ENCODE measurements around the gene MERTK. TPM values are rescaled to one million over a fixed set of nuclear protein-coding genes. Genes with fewer than 3 reads are reported as not detected.
"Not testable (repeated sequence)": the region's sequence is repeated elsewhere in the genome, so short reads cannot be mapped to it uniquely, and the experiment has no call there.

The MERTK gene
- total and polyA plus RNA-seq, 2 of the 8 experiments (the other 6 are each of a cell fraction or from before 2014, with no cell fraction given) = 6.5 to 7.0 TPM

- TF ChIP-seq SAP30 (IDR thresholded peaks at IDR 0.05; ENCODE audit: insufficient read depth, insufficient replicate concordance, low read length) = no peak
Measured at GRCh38 chr2:111932841-111933291, 34.5 kb downstream of the MERTK start (continued).

- H4K8ac ChIP-seq (ENCODE audit: extremely low read depth, insufficient read depth, low read length); H3K18ac ChIP-seq (ENCODE audit: extremely low read depth, low read length); H3K9me3 ChIP-seq (ENCODE audit: insufficient read depth in 2 of 2, low read depth in 1 of 2, low read length in 1 of 2); CTCF ChIA-PET (ENCODE audit: partially characterized antibody); H2BK15ac ChIP-seq (ENCODE audit: low read length); H2AFZ ChIP-seq (ENCODE audit: low read length); H3K56ac ChIP-seq (replicated peaks; ENCODE audit: insufficient read length, low read depth, low read length); H3K23ac ChIP-seq (ENCODE audit: insufficient read length); H4K20me1 ChIP-seq (replicated peaks in 1 of 2; ENCODE audit: control insufficient read depth in 1 of 2, insufficient read depth in 2 of 2, low read length in 2 of 2); H3K27me3 ChIP-seq (replicated peaks in 1 of 4; ENCODE audit: control insufficient read depth in 3 of 4, extremely low read depth in 1 of 4, insufficient read depth in 3 of 4, low read length in 3 of 4); H3K4ac ChIP-seq (replicated peaks; ENCODE audit: insufficient read length, low read depth, low read length); H2BK5ac ChIP-seq (ENCODE audit: low read depth, low read length); DNase-seq (ENCODE audit: low read depth in 1 of 2, low spot score in 2 of 2); H3K4me2 ChIP-seq (ENCODE audit: insufficient read depth in 1 of 2, low read depth in 2 of 2, low read length in 2 of 2); H2BK12ac ChIP-seq (ENCODE audit: low read depth, low read length); H3K4me1 ChIP-seq (replicated peaks in 1 of 4; ENCODE audit: control insufficient read depth in 3 of 4, insufficient read depth in 4 of 4, low read length in 3 of 4); FAIRE-seq; H4K5ac ChIP-seq (ENCODE audit: insufficient read length, low read depth, low read length); H2BK20ac ChIP-seq (ENCODE audit: low read length); H3K36me3 ChIP-seq (ENCODE audit: control insufficient read depth in 2 of 4, insufficient read depth in 4 of 4, low read length in 3 of 4); H4K91ac ChIP-seq (replicated peaks; ENCODE audit: insufficient read length, low read length); H3K79me2 ChIP-seq (ENCODE audit: control insufficient read depth in 1 of 2, insufficient read depth in 2 of 2, low read length in 2 of 2); H3K79me1 ChIP-seq (ENCODE audit: low read depth, low read length); H3K14ac ChIP-seq (ENCODE audit: insufficient read length); H3K4me3 ChIP-seq (ENCODE audit: extremely low read depth in 1 of 4, insufficient read depth in 2 of 4, low read depth in 3 of 4, low read length in 4 of 4); H2BK120ac ChIP-seq (replicated peaks; ENCODE audit: low read depth, low read length); H3K27ac ChIP-seq (ENCODE audit: low read depth, low read length); H2AK5ac ChIP-seq (ENCODE audit: low read depth, low read length); POLR2A ChIA-PET (ENCODE audit: partially characterized antibody); H3K9ac ChIP-seq (replicated peaks in 1 of 4; ENCODE audit: extremely low read depth in 1 of 4, low read depth in 3 of 4, low read length in 3 of 4); H3K23me2 ChIP-seq (ENCODE audit: low read depth, low read length): not testable (repeated sequence)
- 64% methylated on average over 4 of the region's 4 CpGs; no CpG with 5 or more reads in 1 of the 2 experiments for WGBS, 2 experiments (ENCODE audit: extremely low coverage in 1 of 2, insufficient coverage in 1 of 2, insufficient read length in 1 of 2, insufficient replicate concordance in 2 of 2, low coverage in 1 of 2, low lambda C conversion rate in 2 of 2, missing lambda C conversion rate in 1 of 2)
Measured at GRCh38 chr2:111933900-111934299, 35.5 kb downstream of the MERTK start.

All from H1 (cell line).